Activated CD4-positive, alpha-beta T cell treated with anti-CD3 and anti-CD28 coated beads, Interleukin-2, amount 10 ng/mL, durations not matched to agents 7 days and 5 days (primary cell): Measurements from ENCODE around the gene VPS26A. TPM values are rescaled to one million over a fixed set of nuclear protein-coding genes. Genes with fewer than 3 reads are reported as not detected.

Source experiments
- CTCF ChIA-PET: fragments of 350-600 bp; sonication (Branson Sonifier 250); formaldehyde crosslinking; loops from one replicate; lab custom pipeline; 2021; ENCODE audit warnings: antibody characterized with exemption; lab: Charles Lee
- POLR2A ChIA-PET: fragments of 350-600 bp; sonication (Branson Sonifier 250); formaldehyde crosslinking; loops from one replicate; lab custom pipeline; 2021; ENCODE audit warnings: antibody characterized with exemption; lab: Charles Lee
- DNase-seq: peaks from one replicate; pipeline ENCODE4 v3.0.0-alpha.2; 2020
- H3K27ac Mint-ChIP-seq: one replicate; pipeline ENCODE4 v1.8.0; 2021; ENCODE audit warnings: mild to moderate bottlenecking, moderate library complexity, mixed read lengths
- H3K27me3 Mint-ChIP-seq: one replicate; pipeline ENCODE4 v1.8.0; 2021; ENCODE audit warnings: mixed read lengths
- H3K36me3 Mint-ChIP-seq: one replicate; pipeline ENCODE4 v1.8.0; 2021; ENCODE audit warnings: low read depth, mixed read lengths
- H3K4me1 Mint-ChIP-seq: one replicate; pipeline ENCODE4 v1.8.0; 2021; ENCODE audit warnings: mixed read lengths
- H3K4me3 Mint-ChIP-seq: one replicate; pipeline ENCODE4 v1.8.0; 2021; ENCODE audit warnings: mild to moderate bottlenecking, moderate library complexity, mixed read lengths
- H3K9me3 Mint-ChIP-seq: one replicate; pipeline ENCODE4 v1.8.0; 2021; ENCODE audit warnings: mixed read lengths
- total RNA-seq, 2 experiments: library from RNA; stranded (reverse); gene quantifications; one replicate each; pipeline ENCODE4 v1.2.3, GENCODE V29; 2021

Gene VPS26A
- total RNA-seq, 2 experiments from 2014 or later: 38.2 to 40.5 TPM

DNA sequence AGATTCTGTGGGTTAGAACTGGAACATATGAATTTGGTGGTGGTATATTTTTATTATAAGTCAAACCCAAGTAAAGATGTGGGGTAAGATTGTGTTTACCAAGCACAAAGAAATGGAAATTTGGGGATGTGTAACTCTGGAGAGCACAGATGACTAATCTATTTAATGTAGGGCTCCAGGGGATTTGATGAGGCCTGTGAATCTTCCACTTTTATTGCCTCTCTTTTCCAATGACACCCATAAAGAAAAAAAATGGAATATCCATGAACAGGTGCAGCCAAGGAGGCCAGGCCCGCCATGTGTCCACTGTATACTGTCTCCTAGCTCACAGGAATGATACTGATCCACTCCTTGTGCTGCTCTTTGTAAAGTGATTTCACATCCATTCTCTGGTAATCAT is 33.3 kb upstream of the VPS26A start:
- no peak for DNase-seq
- H3K36me3 Mint-ChIP-seq: peaks cover 27% of the 10 kb centered on the region
- peak overlapping the region; percentile 97 for H3K27ac Mint-ChIP-seq
- no peaks in the 10 kb centered on the region for H3K27me3 Mint-ChIP-seq
- peaks cover 71% of the 10 kb centered on the region for H3K4me1 Mint-ChIP-seq
- CTCF ChIA-PET: interaction anchor here (0.7 to 2.8 kb wide), 3 partner anchors 77 to 86 kb away, joined by 3 to 17 read pairs (median 3); no protein-coding TSS in a partner anchor
- no peaks in the 10 kb centered on the region for H3K9me3 Mint-ChIP-seq
- POLR2A ChIA-PET: interaction anchor here (0.5 kb wide), 1 partner anchor 169 kb away, joined by 13 read pairs; no protein-coding TSS in a partner anchor
- peak overlapping the region; percentile 90 for H3K4me3 Mint-ChIP-seq

GRCh38 chr10:69091143-69091651 is 32.8 kb upstream of the VPS26A start:
- Mint-ChIP-seq H3K9me3 (no peaks in the 10 kb centered on the region), H3K27ac (peak overlapping the region; percentile 97), H3K27me3 (no peaks in the 10 kb centered on the region), H3K4me3 (peak overlapping the region; percentile 90), H3K4me1 (peaks cover 68% of the 10 kb centered on the region), H3K36me3 (peaks cover 27% of the 10 kb centered on the region)
- no peak for DNase-seq
- CTCF ChIA-PET: interaction anchor here (0.7 to 3.2 kb wide), 5 partner anchors 13 to 86 kb away, joined by 3 to 17 read pairs (median 3); no protein-coding TSS in a partner anchor
- POLR2A ChIA-PET: interaction anchor here (0.5 kb wide), 1 partner anchor 170 kb away, joined by 13 read pairs; no protein-coding TSS in a partner anchor

DNA sequence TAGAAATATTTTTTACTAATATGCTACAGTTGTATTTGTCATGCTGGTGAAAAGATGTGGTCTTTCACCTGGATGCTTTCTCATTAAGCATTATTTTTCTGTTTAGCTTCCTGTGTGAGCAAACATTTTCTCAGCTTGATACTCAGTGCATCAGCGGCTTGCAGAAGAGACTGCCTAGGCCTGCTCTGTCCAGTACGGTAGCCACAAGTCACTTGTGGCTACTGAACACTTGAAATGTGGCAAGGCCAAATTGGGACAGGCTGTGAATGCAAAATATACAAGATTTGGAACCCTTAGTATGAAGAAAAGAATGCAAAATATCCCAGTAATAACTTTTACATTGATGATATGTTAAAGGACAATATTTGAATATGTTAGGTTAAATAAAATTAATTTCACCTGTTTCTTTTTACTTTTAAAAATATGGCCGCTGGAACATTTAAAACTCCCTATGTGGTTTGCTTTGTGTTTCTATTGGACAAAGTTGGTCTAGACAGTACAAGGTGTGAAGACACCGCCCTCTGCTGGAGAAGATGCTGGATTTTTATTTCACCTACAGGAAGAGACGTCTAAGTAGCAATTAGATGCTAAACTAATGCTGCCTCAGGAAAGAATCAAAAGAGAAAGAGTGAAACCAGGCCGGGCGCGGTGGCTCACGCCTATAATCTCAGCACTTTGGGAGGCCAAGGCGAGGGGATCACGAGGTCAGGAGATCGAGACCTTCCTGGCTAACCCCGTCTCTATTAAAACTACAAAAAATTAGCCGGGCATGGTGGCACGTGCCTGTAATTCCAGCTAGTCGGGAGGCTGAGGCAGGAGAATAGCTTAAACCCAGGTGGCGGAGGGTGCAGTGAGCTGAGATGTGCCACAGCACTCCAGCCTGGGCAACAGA is 30.8 kb upstream of the VPS26A start:
- peaks cover 62% of the 10 kb centered on the region for H3K4me1 Mint-ChIP-seq
- peaks cover 36% of the 10 kb centered on the region for H3K36me3 Mint-ChIP-seq
- POLR2A ChIA-PET: interaction anchor here (0.5 to 0.8 kb wide), 2 partner anchors 28 to 75 kb away, joined by 3 to 4 read pairs; no protein-coding TSS in a partner anchor
- peak overlapping the region; percentile 82 for H3K27ac Mint-ChIP-seq
- peak overlapping the region; percentile 46 for H3K4me3 Mint-ChIP-seq
- no peaks in the 10 kb centered on the region for H3K9me3 Mint-ChIP-seq
- no peaks in the 10 kb centered on the region for H3K27me3 Mint-ChIP-seq
- DNase-seq: peak; percentile 94
- CTCF ChIA-PET: interaction anchor here (0.7 to 3.2 kb wide), 16 partner anchors 23 to 138 kb away, joined by 3 to 17 read pairs (median 4); no protein-coding TSS in a partner anchor

DNA sequence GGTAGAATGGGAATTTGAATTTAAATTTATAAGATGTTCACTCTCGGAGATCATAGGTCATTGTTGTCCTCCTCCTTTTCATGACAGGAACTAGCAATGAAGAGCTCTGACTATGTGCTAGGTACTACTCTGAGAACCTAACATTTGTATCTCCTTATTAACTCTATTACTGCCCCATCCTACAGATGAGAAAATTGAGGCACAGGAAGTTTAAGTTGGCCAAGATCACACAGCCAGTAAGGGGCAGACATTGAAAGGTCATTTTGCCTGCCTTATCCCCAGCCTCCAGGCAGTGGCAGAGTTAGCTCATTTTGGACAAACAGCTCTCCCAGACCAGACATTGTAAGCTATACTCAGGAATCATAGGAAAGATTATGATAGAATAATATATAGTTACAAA is 30.0 kb upstream of the VPS26A start:
- ChIA-PET CTCF (interaction anchor here (0.8 to 3.2 kb wide), 10 partner anchors 22 to 139 kb away, joined by 3 to 15 read pairs (median 6); no protein-coding TSS in a partner anchor), POLR2A (interaction anchor here (0.6 kb wide), 1 partner anchor 109 kb away, joined by 3 read pairs; no protein-coding TSS in a partner anchor)
- peaks cover 62% of the 10 kb centered on the region for H3K4me1 Mint-ChIP-seq
- no peaks in the 10 kb centered on the region for H3K9me3 Mint-ChIP-seq
- H3K27ac Mint-ChIP-seq: peak overlapping the region; percentile 25
- H3K4me3 Mint-ChIP-seq: no peak overlapping the region
- peaks cover 33% of the 10 kb centered on the region for H3K36me3 Mint-ChIP-seq
- DNase-seq: no peak
- no peaks in the 10 kb centered on the region for H3K27me3 Mint-ChIP-seq

- Mint-ChIP-seq H3K36me3 (peaks cover 35% of the 10 kb centered on the region), H3K4me1 (peaks cover 48% of the 10 kb centered on the region), H3K27me3 (no peaks in the 10 kb centered on the region), H3K4me3 (no peak overlapping the region), H3K9me3 (no peaks in the 10 kb centered on the region), H3K27ac (no peak overlapping the region)
- POLR2A ChIA-PET: no interaction called here
- DNase-seq: no peak
- CTCF ChIA-PET: interaction anchor here (0.8 to 1.5 kb wide), 5 partner anchors 12 to 109 kb away, joined by 3 to 8 read pairs (median 3); no protein-coding TSS in a partner anchor
These were observed 27.9 kb upstream of the VPS26A start for GRCh38 chr10:69096045-69096444.

DNA sequence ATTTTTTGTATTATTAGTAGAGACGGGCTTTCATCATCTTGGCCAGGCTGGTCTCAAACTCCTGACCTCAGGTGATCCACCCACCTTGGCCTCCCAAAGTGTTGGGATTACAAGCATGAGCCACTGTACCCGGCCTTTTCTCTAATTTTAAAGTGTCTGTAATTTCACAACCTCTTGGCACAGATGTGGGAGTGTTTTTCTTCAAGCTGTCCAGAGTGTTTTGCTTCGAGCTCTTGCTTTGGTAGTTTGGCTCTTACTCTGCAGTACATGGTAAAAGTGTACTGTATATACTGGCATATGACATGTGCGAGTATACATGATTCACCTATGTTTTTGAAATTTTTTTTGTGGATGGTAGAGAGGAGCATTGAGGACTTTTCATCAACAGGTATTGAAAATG is 26.2 kb upstream of the VPS26A start:
- CTCF ChIA-PET: interaction anchor here (1.5 kb wide), 1 partner anchor 93 kb away, joined by 4 read pairs; no protein-coding TSS in a partner anchor

DNA sequence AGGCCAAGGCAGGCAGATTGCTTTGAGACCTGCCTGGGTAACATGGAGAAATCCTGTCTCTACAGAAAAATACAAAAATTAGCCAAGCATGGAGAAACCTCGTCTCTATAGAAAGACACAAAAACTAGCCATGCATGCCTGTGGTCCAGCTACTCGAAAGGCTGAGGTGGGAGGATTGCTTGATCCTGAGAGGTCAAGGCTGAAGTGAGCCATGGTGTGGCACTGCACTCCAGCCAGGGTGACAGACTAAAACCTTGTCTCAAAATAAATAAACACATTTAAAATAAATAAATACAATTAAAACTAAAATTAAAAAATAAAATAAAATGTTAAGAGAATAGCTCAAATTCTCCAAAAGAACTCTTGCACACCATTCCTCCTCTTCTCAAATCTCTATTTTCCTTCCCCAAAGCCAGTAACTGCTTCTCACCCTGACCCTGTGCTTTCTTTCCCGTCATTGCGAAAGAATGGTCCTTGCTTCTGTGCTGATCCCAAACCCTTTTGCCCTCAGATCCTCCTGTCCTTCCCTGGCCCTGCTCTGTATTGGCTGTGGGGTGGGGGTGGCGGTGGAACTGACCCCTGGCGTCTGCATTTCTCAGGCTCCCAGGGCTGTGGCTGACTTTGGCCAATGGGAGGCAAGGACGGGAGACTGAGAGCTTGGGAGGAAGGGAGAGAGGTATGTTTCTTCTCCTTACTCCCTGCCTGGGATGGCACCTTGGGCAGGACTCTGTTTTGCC is 23.7 kb upstream of the VPS26A start:
- CTCF ChIA-PET: interaction anchor here (0.5 to 2.3 kb wide), 3 partner anchors 35 to 95 kb away, joined by 3 to 7 read pairs (median 3); no protein-coding TSS in a partner anchor
- Mint-ChIP-seq H3K9me3 (no peaks in the 10 kb centered on the region), H3K36me3 (peaks cover 55% of the 10 kb centered on the region), H3K4me1 (peaks cover 36% of the 10 kb centered on the region), H3K27me3 (no peaks in the 10 kb centered on the region), H3K4me3 (no peak overlapping the region), H3K27ac (peak overlapping the region; percentile 9)
- DNase-seq: no peak
- POLR2A ChIA-PET: interaction anchor here (0.6 kb wide), 1 partner anchor 204 kb away, joined by 4 read pairs; no protein-coding TSS in a partner anchor

More for the DNA sequence above, 26.2 kb upstream of the VPS26A start:
- POLR2A ChIA-PET: no interaction called here
- DNase-seq: no peak
- Mint-ChIP-seq H3K36me3 (peaks cover 42% of the 10 kb centered on the region), H3K27me3 (no peaks in the 10 kb centered on the region), H3K4me3 (no peak overlapping the region), H3K9me3 (no peaks in the 10 kb centered on the region), H3K27ac (no peak overlapping the region), H3K4me1 (peaks cover 50% of the 10 kb centered on the region)

- ChIA-PET POLR2A (no interaction called here), CTCF (interaction anchor here (0.7 to 2.3 kb wide), 8 partner anchors 9 to 1098 kb away, joined by 3 to 7 read pairs (median 3); no protein-coding TSS in a partner anchor)
- Mint-ChIP-seq H3K27ac (peak overlapping the region; percentile 44), H3K9me3 (no peaks in the 10 kb centered on the region), H3K4me3 (no peak overlapping the region), H3K36me3 (peaks cover 57% of the 10 kb centered on the region), H3K4me1 (peaks cover 30% of the 10 kb centered on the region), H3K27me3 (no peaks in the 10 kb centered on the region)
- no peak for DNase-seq
These were observed 22.4 kb upstream of the VPS26A start for GRCh38 chr10:69101451-69102095.

GRCh38 chr10:69102440-69102839 is 21.5 kb upstream of the VPS26A start:
- CTCF ChIA-PET: interaction anchor here (0.7 to 1.6 kb wide), 5 partner anchors 63 to 1097 kb away, joined by 3 read pairs; no protein-coding TSS in a partner anchor
- Mint-ChIP-seq H3K9me3 (no peaks in the 10 kb centered on the region), H3K36me3 (peaks cover 54% of the 10 kb centered on the region), H3K27me3 (no peaks in the 10 kb centered on the region), H3K27ac (peak overlapping the region; percentile 44), H3K4me3 (no peak overlapping the region), H3K4me1 (peaks cover 30% of the 10 kb centered on the region)
- POLR2A ChIA-PET: no interaction called here
- DNase-seq: no peak

DNA sequence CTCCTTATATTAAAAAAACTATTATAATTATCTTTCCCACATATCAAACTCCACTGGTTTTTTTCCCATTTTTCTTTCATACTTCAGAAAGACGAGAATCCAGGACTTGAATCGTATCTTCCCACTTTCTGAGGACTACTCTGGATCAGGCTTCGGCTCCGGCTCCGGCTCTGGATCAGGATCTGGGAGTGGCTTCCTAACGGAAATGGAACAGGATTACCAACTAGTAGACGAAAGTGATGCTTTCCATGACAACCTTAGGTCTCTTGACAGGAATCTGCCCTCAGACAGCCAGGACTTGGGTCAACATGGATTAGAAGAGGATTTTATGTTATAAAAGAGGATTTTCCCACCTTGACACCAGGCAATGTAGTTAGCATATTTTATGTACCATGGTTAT is 20.2 kb upstream of the VPS26A start:
- no peak for DNase-seq
- CTCF ChIA-PET: interaction anchor here (0.5 kb wide), 1 partner anchor 98 kb away, joined by 3 read pairs; no protein-coding TSS in a partner anchor
- H3K36me3 Mint-ChIP-seq: peaks cover 46% of the 10 kb centered on the region
- peaks cover 24% of the 10 kb centered on the region for H3K4me1 Mint-ChIP-seq
- no peak overlapping the region for H3K27ac Mint-ChIP-seq
- POLR2A ChIA-PET: no interaction called here
- H3K27me3 Mint-ChIP-seq: no peaks in the 10 kb centered on the region
- H3K9me3 Mint-ChIP-seq: no peaks in the 10 kb centered on the region
- no peak overlapping the region for H3K4me3 Mint-ChIP-seq

GRCh38 chr10:69104994-69105790 is 18.8 kb upstream of the VPS26A start:
- Mint-ChIP-seq H3K27me3 (no peaks in the 10 kb centered on the region), H3K4me1 (peaks cover 24% of the 10 kb centered on the region), H3K4me3 (no peak overlapping the region), H3K27ac (no peak overlapping the region), H3K36me3 (peaks cover 35% of the 10 kb centered on the region), H3K9me3 (no peaks in the 10 kb centered on the region)
- DNase-seq: no peak
- CTCF ChIA-PET: interaction anchor here (0.6 to 1.3 kb wide), 3 partner anchors 37 to 150 kb away, joined by 3 to 5 read pairs (median 3); no protein-coding TSS in a partner anchor
- POLR2A ChIA-PET: interaction anchor here (0.6 kb wide), 1 partner anchor 61 kb away, joined by 6 read pairs; no protein-coding TSS in a partner anchor
